Neutrophil (primary cell): ENCODE data around the gene CD58.

Experiments
- H3K27ac ChIP-seq: fragments of 200-600 bp; sonication (generic); 2 replicates; pipeline ENCODE4 v1.5.1; 2016; ENCODE audit warnings: mild to moderate bottlenecking, moderate library complexity
- H3K27me3 ChIP-seq: fragments of 200-600 bp; sonication (generic); 2 replicates; pipeline ENCODE4 v1.6.0; 2016; ENCODE audit warnings: mild to moderate bottlenecking
- H3K36me3 ChIP-seq: fragments of 200-600 bp; sonication (generic); 2 replicates; pipeline ENCODE4 v1.5.1; 2017
- H3K4me1 ChIP-seq, 2 experiments: fragments of 200-600 bp in 1 of 2; sonication (generic) in 1 of 2; 1 replicate in 1 of 2; 2 replicates in 1 of 2; pipeline versions ENCODE4 v1.5.1 to v1.6.1; 2013 to 2016; ENCODE audit warnings: low read depth in 1 of 2, low read length in 1 of 2, mild to moderate bottlenecking in 1 of 2, moderate library complexity in 1 of 2; ENCODE audit not compliant: control insufficient read depth in 1 of 2, insufficient read depth in 1 of 2
- H3K4me3 ChIP-seq, 2 experiments: fragments of 200-600 bp in 1 of 2; sonication (generic) in 1 of 2; 1 replicate in 1 of 2; 2 replicates in 1 of 2; pipeline ENCODE4 v1.5.1; 2013 to 2016; ENCODE audit warnings: low read depth in 1 of 2, low read length in 1 of 2, mild to moderate bottlenecking in 1 of 2, moderate library complexity in 1 of 2
- H3K9me3 ChIP-seq: fragments of 200-600 bp; sonication (generic); 2 replicates; pipeline ENCODE4 v1.5.1; 2016
- TF ChIP-seq, protein P1 (sequence below): fragments of 200-600 bp; sonication (generic); IDR thresholded peaks from 2 replicates; pipeline ENCODE4 v1.5.1; 2016; ENCODE audit warnings: antibody characterized with exemption

The CD58 gene

DNA sequence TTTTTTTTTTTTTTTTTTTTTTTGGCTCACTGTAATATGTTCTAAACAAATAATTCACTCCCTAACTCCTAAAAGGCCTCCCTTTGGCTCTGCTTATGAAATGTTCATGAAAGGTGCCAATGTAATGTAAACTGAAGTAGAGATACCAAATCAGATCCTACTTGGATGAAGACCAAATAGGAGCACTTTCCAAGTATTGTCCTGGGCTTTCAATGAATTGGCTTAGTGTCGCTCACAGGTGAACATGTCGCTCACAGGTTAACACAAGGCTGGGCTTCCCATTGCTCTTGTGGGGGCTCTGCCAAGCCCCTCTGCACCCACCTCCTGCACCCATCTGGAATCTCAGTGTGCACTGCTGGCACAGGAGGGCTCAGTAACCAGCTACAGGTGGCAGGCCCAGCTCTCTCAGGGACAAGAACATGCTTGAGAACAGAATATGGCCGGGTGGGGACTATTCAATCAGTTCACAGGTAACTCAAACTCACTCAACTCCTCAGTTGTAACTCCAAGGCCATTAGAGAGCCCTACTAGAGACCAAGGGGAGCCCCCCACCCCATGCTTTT, 10.6 kb upstream of the CD58 start:
- peaks cover 13 to 15% of the 10 kb centered on the region in 2 experiments for H3K4me1 ChIP-seq
- H3K27ac ChIP-seq, result no peak overlapping the region
- H3K4me3 ChIP-seq, result no peak overlapping the region
- TF ChIP-seq, protein P1, sequence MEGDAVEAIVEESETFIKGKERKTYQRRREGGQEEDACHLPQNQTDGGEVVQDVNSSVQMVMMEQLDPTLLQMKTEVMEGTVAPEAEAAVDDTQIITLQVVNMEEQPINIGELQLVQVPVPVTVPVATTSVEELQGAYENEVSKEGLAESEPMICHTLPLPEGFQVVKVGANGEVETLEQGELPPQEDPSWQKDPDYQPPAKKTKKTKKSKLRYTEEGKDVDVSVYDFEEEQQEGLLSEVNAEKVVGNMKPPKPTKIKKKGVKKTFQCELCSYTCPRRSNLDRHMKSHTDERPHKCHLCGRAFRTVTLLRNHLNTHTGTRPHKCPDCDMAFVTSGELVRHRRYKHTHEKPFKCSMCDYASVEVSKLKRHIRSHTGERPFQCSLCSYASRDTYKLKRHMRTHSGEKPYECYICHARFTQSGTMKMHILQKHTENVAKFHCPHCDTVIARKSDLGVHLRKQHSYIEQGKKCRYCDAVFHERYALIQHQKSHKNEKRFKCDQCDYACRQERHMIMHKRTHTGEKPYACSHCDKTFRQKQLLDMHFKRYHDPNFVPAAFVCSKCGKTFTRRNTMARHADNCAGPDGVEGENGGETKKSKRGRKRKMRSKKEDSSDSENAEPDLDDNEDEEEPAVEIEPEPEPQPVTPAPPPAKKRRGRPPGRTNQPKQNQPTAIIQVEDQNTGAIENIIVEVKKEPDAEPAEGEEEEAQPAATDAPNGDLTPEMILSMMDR, result no peak
- H3K36me3 ChIP-seq, result no peaks in the 10 kb centered on the region
- H3K27me3 ChIP-seq, result no peaks in the 10 kb centered on the region
- no peaks in the 10 kb centered on the region for H3K9me3 ChIP-seq

DNA sequence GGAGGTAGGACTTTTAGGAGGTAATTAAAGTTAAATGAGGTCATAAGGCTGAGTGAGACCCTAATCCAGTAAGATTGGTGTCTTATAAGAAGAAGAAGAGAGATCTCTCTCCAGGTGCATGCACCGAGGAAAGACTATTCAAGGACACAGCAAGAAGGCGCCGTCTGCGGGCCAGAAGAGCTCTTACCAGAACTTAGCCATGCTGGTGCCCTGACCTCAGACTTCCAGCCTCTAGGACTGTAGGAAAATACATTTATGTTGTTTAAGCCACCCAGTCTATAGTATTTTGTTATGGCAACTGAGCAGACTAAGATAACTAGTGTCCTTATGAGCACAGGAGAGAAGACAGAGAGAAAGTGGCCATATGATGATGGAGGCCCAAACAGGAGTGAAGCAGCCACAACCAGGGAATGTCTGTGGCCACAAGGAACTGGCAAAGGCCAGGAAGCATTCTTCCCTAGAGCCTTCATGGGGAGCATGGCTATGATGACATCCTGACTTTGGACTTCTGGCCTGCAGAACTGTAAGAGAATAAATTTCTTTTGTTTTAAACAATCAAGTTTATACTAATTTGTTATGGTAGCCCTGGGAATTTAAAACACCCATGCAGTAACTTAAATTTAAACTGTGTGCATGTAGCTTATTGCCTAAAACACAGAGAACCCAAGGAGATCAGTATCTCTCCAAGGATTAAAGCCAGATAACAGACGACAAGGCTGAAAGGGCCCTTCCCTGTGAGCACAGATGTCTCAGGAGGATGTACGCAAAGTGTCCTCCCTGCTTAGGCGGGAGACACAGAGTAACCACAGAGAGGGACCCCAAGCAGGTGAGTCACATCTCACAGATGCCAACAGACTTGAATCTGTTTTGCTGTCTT, 9.9 kb upstream of the CD58 start:
- Histone ChIP-seq H3K27ac (no peak overlapping the region), H3K4me1 (peaks cover 13 to 15% of the 10 kb centered on the region in 2 experiments), H3K9me3 (no peaks in the 10 kb centered on the region), H3K36me3 (no peaks in the 10 kb centered on the region), H3K4me3 (no peak overlapping the region), H3K27me3 (no peaks in the 10 kb centered on the region)
- TF ChIP-seq, protein P1, result no peak

DNA sequence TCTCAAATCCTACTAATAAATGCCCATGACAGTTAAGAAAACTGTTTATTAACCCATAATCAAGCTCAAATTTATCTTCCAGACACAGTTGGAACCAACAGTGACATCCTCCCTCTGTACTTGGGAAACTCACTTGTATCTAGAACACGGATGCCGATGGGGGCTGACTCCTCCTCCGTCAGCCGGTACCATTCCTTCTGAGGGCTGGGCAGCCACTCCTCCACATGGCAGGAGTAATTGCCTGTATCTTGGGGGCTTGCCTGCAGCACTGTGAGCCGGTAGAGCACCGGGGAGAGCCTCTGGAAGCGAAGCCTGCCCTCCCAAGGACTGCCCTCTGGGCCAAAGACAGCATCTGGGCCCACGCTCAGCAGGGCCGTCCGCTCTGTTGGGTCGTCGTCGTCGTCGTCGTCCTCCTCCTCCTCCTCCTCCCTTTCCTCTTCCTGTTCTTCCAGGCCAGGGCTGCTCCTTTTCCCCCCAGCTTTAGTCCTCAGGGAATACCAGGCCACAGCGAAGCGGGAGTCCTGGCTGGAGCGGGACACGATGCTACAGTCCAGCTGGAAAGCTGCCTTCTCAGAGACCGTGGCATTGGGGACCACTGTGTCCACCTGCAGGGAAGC, 8.5 kb upstream of the CD58 start:
- Histone ChIP-seq H3K4me3 (no peak overlapping the region), H3K27ac (no peak overlapping the region), H3K9me3 (no peaks in the 10 kb centered on the region), H3K4me1 (peaks cover 13 to 15% of the 10 kb centered on the region in 2 experiments), H3K27me3 (no peaks in the 10 kb centered on the region), H3K36me3 (no peaks in the 10 kb centered on the region)
- TF ChIP-seq, protein P1, result no peak

DNA sequence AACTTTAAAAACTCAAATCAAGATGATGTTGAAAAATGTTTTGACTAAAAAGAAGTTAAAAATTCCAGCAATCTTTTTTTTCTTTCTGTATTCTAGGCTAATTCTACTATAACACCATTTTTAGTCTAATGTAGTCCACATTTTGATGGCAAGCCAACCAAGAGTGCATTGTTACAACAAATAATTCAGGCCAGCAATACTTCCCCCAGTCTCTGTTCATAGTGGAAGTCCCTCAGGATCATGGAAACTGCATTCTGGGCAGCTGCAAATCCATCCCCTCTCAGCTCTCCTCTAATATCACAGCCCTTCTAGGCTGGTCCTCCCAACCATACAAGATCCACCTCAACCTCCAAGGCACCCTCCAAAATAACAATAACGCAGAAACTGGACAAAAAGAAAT, 7.8 kb upstream of the CD58 start:
- H3K36me3 ChIP-seq, result no peaks in the 10 kb centered on the region
- no peak overlapping the region for H3K27ac ChIP-seq
- H3K4me1 ChIP-seq, result peaks cover 13 to 15% of the 10 kb centered on the region in 2 experiments
- no peak overlapping the region for H3K4me3 ChIP-seq
- TF ChIP-seq, protein P1, result no peak
- no peaks in the 10 kb centered on the region for H3K27me3 ChIP-seq
- H3K9me3 ChIP-seq, result no peaks in the 10 kb centered on the region

DNA sequence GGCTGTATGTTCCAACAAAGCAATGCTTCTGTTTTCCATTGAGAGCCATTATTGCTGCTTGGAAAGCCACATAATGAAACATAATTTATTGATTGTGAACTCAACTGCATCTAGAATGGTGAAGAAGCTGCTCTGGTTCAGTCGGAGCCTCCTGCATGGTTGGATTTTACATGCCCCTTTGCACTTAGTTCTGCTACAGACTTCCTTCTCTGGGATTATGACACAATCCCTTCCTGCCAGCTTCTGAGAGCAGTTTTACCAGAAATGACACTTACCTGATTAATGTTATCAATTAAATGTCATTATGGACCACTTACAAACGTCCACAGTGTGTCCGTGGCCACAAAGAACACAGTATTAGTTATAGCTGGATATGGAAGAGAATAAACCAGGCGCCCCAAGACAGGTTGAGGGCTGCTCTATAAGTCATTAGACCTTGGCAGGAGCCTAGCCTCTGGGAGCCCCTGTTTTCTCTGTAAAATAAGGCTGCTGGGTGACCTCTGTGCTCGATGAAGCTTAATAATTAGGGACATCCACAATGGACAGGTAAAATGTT, 7.0 kb upstream of the CD58 start:
- TF ChIP-seq, protein P1, result no peak
- Histone ChIP-seq H3K27ac (peak overlapping the region; percentile 1), H3K4me1 (peaks cover 13 to 15% of the 10 kb centered on the region in 2 experiments), H3K9me3 (no peaks in the 10 kb centered on the region), H3K36me3 (no peaks in the 10 kb centered on the region), H3K27me3 (no peaks in the 10 kb centered on the region), H3K4me3 (no peak overlapping the region)
